ENCODE results near the gene EEF1G.

GRCh38 chr11:62621027-62621566 lies 47.4 kb upstream of the EEF1G start:
- TF ChIP-seq BCL11A (tag by site-specific recombination; IDR thresholded peaks at IDR 0.05; ENCODE audit: low read depth) = no peak
- no peak for TF ChIP-seq ZNF112 (tag by site-specific recombination; IDR thresholded peaks at IDR 0.05)
- no peak for TF ChIP-seq ZNF146 (tag by site-specific recombination; IDR thresholded peaks at IDR 0.05)
- TF ChIP-seq ZNF24 (tag by site-specific recombination; IDR thresholded peaks at IDR 0.05) = no peak
- no peak for TF ChIP-seq CTCF (tag by site-specific recombination; IDR thresholded peaks at IDR 0.05)
- TF ChIP-seq ZNF549 (tag by site-specific recombination; IDR thresholded peaks at IDR 0.05) = no peak
- no peak for TF ChIP-seq ZNF266 (tag by site-specific recombination; IDR thresholded peaks at IDR 0.05; ENCODE audit: low read depth)
- TF ChIP-seq ZNF292 (tag by site-specific recombination; IDR thresholded peaks at IDR 0.05; ENCODE audit: borderline replicate concordance, low read depth) = no peak
- TF ChIP-seq ZBTB26 (tag by site-specific recombination; optimal IDR thresholded peaks at IDR 0.05) = no peak
